HG03108 (cell line): ENCODE measurements around the gene ADGRL3.

Source experiments
- ATAC-seq: cut with Tn5 transposase; IDR thresholded peaks from one replicate; pipeline ENCODE4 v1.9.1; 2021; ENCODE audit warnings: moderate library complexity; ENCODE audit not compliant: unreplicated experiment

ADGRL3 gene

GRCh38 chr4:61200187-61200915 lies at the start of gene ADGRL3:
ADGRL3 (plus strand) TSS chr4:61200326.
- no peak for ATAC-seq

GRCh38 chr4:61152433-61152832 lies 47.7 kb upstream of the ADGRL3 start:
- no peak for ATAC-seq

- ATAC-seq = no peak
Measured at GRCh38 chr4:61160478-61160877, 39.6 kb upstream of the ADGRL3 start.

- no peak for ATAC-seq
Measured at GRCh38 chr4:61162116-61162515, 38.0 kb upstream of the ADGRL3 start.

- ATAC-seq = no peak
Measured at GRCh38 chr4:61173799-61174198, 26.3 kb upstream of the ADGRL3 start.

- ATAC-seq = no peak
Measured at GRCh38 chr4:61175495-61175894, 24.6 kb upstream of the ADGRL3 start.

GRCh38 chr4:61177367-61177766 lies 22.8 kb upstream of the ADGRL3 start:
- no peak for ATAC-seq

- no peak for ATAC-seq
Measured at GRCh38 chr4:61180405-61180804, 19.7 kb upstream of the ADGRL3 start.

GRCh38 chr4:61182915-61183314 lies 17.2 kb upstream of the ADGRL3 start:
- no peak for ATAC-seq

GRCh38 chr4:61185288-61185687 lies 14.8 kb upstream of the ADGRL3 start:
- no peak for ATAC-seq

- no peak for ATAC-seq
Measured at GRCh38 chr4:61192392-61192791, 7.7 kb upstream of the ADGRL3 start.

- no peak for ATAC-seq
Measured at GRCh38 chr4:61193863-61194262, 6.3 kb upstream of the ADGRL3 start.

- no peak for ATAC-seq
Measured at GRCh38 chr4:61194571-61194970, 5.6 kb upstream of the ADGRL3 start.

- no peak for ATAC-seq
Measured at GRCh38 chr4:61195101-61195500, 5.0 kb upstream of the ADGRL3 start.

- ATAC-seq = no peak
Measured at GRCh38 chr4:61198686-61199085, 1.4 kb upstream of the ADGRL3 start.

GRCh38 chr4:61199873-61200186 lies 296 bp upstream of the ADGRL3 start:
- ATAC-seq = no peak

GRCh38 chr4:61200916-61201526 lies 895 bp downstream of the ADGRL3 start:
- ATAC-seq = no peak

GRCh38 chr4:61201561-61201960 lies 1.4 kb downstream of the ADGRL3 start:
- no peak for ATAC-seq

- ATAC-seq = no peak
Measured at GRCh38 chr4:61201961-61202637, 2.0 kb downstream of the ADGRL3 start.

GRCh38 chr4:61202638-61203435 lies 2.7 kb downstream of the ADGRL3 start:
- no peak for ATAC-seq

GRCh38 chr4:61203436-61203790 lies 3.3 kb downstream of the ADGRL3 start:
- no peak for ATAC-seq
